Neural crest cell (in vitro differentiated cells): Measurements from ENCODE around the gene PNPT1. TPM values are rescaled to one million over a fixed set of nuclear protein-coding genes. Genes with fewer than 3 reads are reported as not detected.
"Not testable (repeated sequence)": the region's sequence is repeated elsewhere in the genome, so short reads cannot be mapped to it uniquely, and the experiment has no call there.

Source experiments
- DNase-seq: peaks from one replicate; pipeline ENCODE4 v3.0.0; 2021; ENCODE audit warnings: low read depth, mixed read lengths, low spot score
- H3K27ac Mint-ChIP-seq: one replicate; pipeline ENCODE4 v1.8.0; 2021; ENCODE audit warnings: mild to moderate bottlenecking, mixed read lengths; ENCODE audit not compliant: unreplicated experiment
- H3K27me3 Mint-ChIP-seq: 2 replicates; pipeline ENCODE4 v1.8.0; 2021; ENCODE audit warnings: low read depth, mild to moderate bottlenecking, mixed read lengths
- H3K36me3 Mint-ChIP-seq: 2 replicates; pipeline ENCODE4 v1.8.0; 2021; ENCODE audit warnings: low read depth, mild to moderate bottlenecking, mixed read lengths
- H3K4me1 Mint-ChIP-seq: 2 replicates; pipeline ENCODE4 v1.8.0; 2021; ENCODE audit warnings: mixed read lengths
- H3K4me3 Mint-ChIP-seq: one replicate; pipeline ENCODE4 v1.8.0; 2021; ENCODE audit warnings: mild to moderate bottlenecking, mixed read lengths
- H3K9me3 Mint-ChIP-seq: 2 replicates; pipeline ENCODE4 v1.8.0; 2021; ENCODE audit warnings: mixed read lengths
- long read RNA-seq: library from polyadenylated mRNA; unstranded; transcript quantifications from one replicate; pipeline ENCODE4 v2.0.0, GENCODE V29; 2020
- total RNA-seq: library from RNA; stranded (reverse); gene quantifications from 2 replicates; pipeline ENCODE4 v1.2.1, GENCODE V29; 2021
- TF ChIP-seq, protein P1 (sequence below): fragments of 200-600 bp; sonication (generic); conservative IDR thresholded peaks from 2 replicates; pipeline ENCODE4 v1.5.0; 2021; ENCODE audit warnings: antibody characterized with exemption, mild to moderate bottlenecking

Gene PNPT1
- total RNA-seq, result 33.0 and 34.5 TPM in 2 replicates
- long read RNA-seq, full-length matches to known transcripts, result 128 of 204 reads
- long read RNA-seq, partial matches to known transcripts, result 29 of 204 reads
- long read RNA-seq, other reads (novel, unspliced or antisense), result 47 of 204 reads

- H3K27me3 Mint-ChIP-seq, result peaks cover 16% of the 10 kb centered on the region
- H3K9me3 Mint-ChIP-seq, result peaks cover 3% of the 10 kb centered on the region
- DNase-seq, result peak; percentile 86
- H3K4me1 Mint-ChIP-seq, result peaks cover 14% of the 10 kb centered on the region
- H3K36me3 Mint-ChIP-seq, result peaks cover 3% of the 10 kb centered on the region
- peak within 1 kb of the TSS; percentile 98 for H3K4me3 Mint-ChIP-seq
- peak within 1 kb of the TSS; percentile 95 for H3K27ac Mint-ChIP-seq
- TF ChIP-seq, protein P1, sequence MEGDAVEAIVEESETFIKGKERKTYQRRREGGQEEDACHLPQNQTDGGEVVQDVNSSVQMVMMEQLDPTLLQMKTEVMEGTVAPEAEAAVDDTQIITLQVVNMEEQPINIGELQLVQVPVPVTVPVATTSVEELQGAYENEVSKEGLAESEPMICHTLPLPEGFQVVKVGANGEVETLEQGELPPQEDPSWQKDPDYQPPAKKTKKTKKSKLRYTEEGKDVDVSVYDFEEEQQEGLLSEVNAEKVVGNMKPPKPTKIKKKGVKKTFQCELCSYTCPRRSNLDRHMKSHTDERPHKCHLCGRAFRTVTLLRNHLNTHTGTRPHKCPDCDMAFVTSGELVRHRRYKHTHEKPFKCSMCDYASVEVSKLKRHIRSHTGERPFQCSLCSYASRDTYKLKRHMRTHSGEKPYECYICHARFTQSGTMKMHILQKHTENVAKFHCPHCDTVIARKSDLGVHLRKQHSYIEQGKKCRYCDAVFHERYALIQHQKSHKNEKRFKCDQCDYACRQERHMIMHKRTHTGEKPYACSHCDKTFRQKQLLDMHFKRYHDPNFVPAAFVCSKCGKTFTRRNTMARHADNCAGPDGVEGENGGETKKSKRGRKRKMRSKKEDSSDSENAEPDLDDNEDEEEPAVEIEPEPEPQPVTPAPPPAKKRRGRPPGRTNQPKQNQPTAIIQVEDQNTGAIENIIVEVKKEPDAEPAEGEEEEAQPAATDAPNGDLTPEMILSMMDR, result no peak
Observed at GRCh38 chr2:55693181-55694125, at the start of gene PNPT1. PNPT1 (minus strand) TSS chr2:55693844; CDS start chr2:55693823, 21 bp downstream.

DNA sequence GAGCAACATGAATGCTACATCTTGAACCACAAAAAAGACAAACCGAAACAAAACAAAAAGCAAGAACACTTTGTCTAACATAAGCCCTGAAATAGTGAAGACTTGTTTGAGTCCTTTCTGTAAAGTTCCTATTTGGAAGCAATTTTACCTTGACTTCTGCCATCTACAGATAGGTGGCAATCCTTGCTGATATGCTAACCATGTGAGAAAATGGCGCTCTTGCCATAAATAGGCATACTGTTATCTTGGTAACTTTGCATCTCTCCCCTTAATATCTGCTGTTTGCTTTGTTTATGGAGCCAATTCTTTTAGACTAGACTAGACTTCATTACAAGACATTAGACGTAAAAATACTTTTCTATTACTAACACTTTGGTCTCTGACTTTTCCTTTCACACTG is 49.4 kb upstream of the PNPT1 start:
- Mint-ChIP-seq H3K9me3 (no peaks in the 10 kb centered on the region), H3K27ac (no peak overlapping the region), H3K4me3 (no peak overlapping the region)

GRCh38 chr2:55736019-55736536 is 42.4 kb upstream of the PNPT1 start:
- H3K4me3 Mint-ChIP-seq, H3K4me1 Mint-ChIP-seq: not testable (repeated sequence)

More for the DNA sequence above, 49.4 kb upstream of the PNPT1 start:
- DNase-seq, result no peak
- no peaks in the 10 kb centered on the region for H3K27me3 Mint-ChIP-seq
- H3K4me1 Mint-ChIP-seq, result no peaks in the 10 kb centered on the region
- peaks cover 2% of the 10 kb centered on the region for H3K36me3 Mint-ChIP-seq
- TF ChIP-seq, protein P1, result no peak

DNA sequence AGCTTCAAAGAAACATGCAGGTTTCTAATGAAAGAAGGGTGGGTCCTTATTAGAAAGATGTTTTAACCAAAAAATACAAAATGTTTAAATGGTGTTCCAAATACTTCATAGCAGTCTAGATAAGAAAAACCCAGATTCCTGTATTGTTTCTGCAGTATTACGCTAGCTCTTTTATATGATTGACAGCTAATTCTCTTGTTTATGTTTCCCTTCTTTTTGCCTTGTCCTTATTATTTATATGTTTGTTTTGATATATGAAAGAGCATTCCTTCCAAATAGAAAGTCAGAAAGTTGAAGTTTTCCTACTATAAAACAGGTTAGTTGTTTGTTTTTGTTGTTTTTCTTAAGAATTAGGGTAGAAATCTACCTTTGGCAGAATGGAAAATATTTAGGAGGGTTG is 41.1 kb upstream of the PNPT1 start:
- H3K4me3 Mint-ChIP-seq, result no peak overlapping the region

More at GRCh38 chr2:55736019-55736536, 42.4 kb upstream of the PNPT1 start:
- not testable (repeated sequence) for DNase-seq, H3K36me3 Mint-ChIP-seq, H3K27ac Mint-ChIP-seq, H3K27me3 Mint-ChIP-seq, H3K9me3 Mint-ChIP-seq

GRCh38 chr2:55733335-55733734 is 39.7 kb upstream of the PNPT1 start:
- no peaks in the 10 kb centered on the region for H3K4me1 Mint-ChIP-seq
- H3K36me3 Mint-ChIP-seq, result no peaks in the 10 kb centered on the region
- no peak overlapping the region for H3K4me3 Mint-ChIP-seq
- peaks cover 10% of the 10 kb centered on the region for H3K27me3 Mint-ChIP-seq
- H3K9me3 Mint-ChIP-seq, result no peaks in the 10 kb centered on the region
- TF ChIP-seq, protein P1, result no peak
- H3K27ac Mint-ChIP-seq, result no peak overlapping the region
- DNase-seq, result no peak

More for the DNA sequence above, 41.1 kb upstream of the PNPT1 start:
- Mint-ChIP-seq H3K27ac (no peak overlapping the region), H3K4me1 (no peaks in the 10 kb centered on the region), H3K27me3 (peaks cover 10% of the 10 kb centered on the region), H3K9me3 (no peaks in the 10 kb centered on the region), H3K36me3 (no peaks in the 10 kb centered on the region)
- DNase-seq, result no peak
- TF ChIP-seq, protein P1, result no peak

DNA sequence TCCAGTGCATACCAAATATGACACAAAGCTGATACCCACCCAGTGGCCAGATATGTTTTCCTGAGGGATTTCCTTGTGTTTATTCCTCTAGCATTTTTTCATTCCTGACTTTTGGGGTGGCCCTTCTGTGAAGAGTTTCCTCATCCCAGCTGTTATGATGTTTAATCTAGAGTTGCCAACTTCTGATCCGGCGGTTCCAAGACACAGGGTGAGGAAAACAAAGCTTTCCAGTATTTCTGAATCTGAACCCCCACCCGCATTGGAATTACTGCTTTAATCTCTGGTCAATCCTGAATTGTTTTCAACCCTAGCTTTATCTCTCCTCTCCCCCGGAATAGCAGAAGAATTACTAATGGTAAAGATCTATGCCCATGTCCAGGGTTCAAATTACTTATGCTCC is 39.2 kb upstream of the PNPT1 start:
- H3K9me3 Mint-ChIP-seq, result no peaks in the 10 kb centered on the region
- no peak for DNase-seq
- no peak overlapping the region for H3K27ac Mint-ChIP-seq
- peaks cover 10% of the 10 kb centered on the region for H3K27me3 Mint-ChIP-seq
- H3K4me1 Mint-ChIP-seq, result no peaks in the 10 kb centered on the region
- TF ChIP-seq, protein P1, result no peak
- H3K4me3 Mint-ChIP-seq, result no peak overlapping the region
- no peaks in the 10 kb centered on the region for H3K36me3 Mint-ChIP-seq
